ENCODE results near the gene HS6ST2.
A peak's percentile ranks its signal among the peaks of the same experiment; 100 is the strongest.

HS6ST2 gene

DNA sequence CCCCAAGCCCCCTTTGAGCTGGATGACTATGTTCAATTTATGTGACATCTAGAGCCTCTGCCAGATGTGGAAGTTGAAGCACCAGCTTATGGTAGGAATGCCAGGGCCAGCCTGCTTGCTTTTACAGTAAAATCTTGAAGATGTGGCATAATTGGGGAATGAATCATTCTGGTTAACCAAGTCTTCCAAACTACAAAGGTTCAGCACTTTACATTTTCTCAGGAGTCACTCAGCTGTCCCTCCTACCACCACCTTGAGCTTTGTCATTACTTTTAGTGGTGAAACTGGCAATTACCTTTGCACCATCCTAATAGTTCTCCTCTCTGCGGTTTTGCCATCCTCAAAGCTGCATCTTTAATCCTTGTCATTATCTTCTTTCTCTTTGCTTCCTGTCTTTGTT, 172.2 kb downstream of the HS6ST2 start:
- no peak for DNase-seq

DNA sequence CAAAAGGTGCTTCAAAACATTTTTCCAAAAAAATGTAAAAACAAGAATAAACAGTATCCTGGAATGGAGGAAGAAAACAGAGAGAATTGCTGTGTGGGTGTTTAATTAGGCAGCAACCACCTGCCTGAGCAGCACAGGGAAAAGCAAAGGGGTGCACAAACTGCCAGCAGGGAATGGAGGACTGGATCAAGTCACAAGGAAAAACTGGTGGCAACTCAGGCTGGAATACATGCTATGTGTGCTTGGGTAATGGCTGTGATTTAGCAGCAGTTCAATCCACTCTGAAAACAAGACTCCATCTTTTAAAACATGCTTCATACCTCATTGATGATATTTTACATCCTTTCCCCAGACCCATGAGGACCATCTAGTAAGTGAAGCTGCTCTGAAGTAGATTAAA, 179.5 kb downstream of the HS6ST2 start:
- DNase-seq = no peak

DNA sequence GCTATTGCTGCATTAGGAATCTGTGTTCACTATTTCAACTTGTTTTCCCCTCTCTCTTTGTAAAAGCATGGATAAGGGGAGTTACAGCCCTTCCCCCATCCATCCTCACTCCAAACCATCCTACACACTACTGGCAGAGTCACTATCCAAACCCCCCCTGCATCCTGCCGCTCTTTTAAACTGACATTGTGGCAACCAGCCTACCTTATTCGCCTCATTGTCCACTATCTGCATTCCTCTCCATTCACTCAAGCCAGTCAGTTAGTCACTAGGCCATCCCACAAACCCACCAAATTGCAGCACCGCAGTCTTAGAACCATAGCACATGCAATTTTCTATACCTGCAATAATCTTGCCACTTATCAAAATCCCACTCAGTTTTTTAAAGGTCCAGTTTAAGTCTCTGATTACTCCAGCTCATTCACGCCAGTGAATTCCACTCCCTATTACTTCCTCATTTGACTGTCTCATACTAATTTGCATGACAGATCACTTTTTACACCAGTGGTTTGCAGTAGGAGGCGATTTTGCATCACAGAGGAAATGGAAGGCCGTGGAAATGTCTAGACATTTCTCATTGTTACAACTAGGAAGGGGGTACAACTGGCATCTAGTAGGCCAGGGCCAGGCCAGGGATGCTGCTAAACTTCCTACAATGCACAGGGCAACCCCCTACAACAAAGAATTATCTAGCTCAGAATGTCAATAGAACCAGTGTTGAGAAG, 181.8 kb downstream of the HS6ST2 start:
- DNase-seq = no peak

DNA sequence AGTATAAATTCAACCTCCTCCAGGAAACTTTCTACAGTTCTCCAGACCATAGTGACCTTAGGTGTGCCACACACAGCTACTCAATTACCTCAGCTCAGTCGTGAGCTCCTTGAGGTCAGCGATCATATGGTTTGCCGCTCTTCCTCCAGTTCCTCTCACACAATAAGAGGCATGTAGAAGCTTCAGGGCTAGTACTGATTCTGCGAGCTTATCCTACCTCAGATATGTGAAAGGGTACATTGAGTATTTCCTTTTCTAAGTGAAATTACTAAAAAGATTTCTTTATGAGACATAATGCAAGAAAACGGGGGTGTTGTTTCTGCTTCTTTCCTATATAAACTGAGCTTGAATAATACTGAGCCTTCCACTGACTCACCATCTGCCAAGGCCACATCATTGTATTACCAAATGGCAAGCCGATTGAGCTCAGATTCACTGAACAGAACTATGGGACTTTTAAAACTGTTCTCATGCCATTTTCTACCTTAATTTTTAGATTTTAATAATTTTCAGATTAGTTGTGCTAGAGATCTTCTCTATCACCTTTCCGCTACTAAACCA, 183.1 kb downstream of the HS6ST2 start:
- no peak for DNase-seq

DNA sequence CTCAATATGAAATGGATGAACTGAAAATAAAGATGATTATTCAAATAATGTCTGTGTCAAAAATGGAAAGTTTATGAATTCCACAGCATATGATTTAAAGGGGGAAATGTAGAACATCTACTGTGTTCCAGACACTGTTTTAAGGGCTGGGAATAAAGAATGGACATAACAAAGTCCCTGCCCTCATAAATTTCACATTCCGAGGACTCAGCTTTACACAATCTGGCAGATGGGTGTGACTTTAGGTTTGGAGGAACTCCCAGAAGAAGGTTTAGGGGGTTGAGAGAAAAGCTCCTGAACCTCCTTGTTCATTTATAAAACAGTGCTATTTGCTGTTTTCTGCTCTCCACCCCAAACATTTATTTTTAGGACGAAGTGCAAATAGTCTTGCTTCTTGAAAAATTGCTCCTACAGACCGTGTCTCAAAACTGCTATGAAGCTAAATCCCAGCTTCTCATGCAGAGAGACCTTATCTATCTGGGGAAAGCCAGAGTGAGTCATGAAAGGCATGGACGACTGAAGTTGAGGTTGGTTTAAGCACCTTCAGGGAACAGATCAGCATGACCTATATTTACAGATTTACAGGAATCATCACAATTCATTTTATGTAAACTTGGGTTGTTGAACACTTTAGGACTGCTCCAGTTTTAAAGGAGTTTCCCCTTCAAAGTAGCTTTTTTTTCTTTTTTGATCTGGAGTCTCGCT, 184.3 kb downstream of the HS6ST2 start:
- DNase-seq = no peak

GRCh38 chrX:132769609-132770008, 188.8 kb downstream of the HS6ST2 start:
- no peak for DNase-seq

GRCh38 chrX:132766452-132766851, 192.0 kb downstream of the HS6ST2 start:
- DNase-seq = no peak

DNA sequence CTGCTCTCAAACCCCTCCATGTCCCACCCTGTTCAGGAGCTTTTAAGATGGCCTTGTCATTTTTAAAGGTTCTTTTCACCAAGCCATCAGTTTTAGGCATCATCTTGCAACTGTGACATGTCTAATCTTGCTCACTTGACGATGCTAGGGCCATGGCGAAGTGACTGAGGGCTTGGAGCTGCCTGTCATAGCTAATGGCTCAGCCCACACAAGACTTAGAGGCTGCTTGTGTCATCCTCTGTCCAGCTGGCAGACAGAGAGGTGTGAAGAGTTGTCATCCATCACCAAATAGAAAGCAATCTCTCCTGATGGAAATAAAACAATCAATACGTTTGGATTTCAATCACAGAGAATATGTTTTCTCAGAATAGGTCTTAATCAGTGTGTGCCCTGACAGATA, 194.9 kb downstream of the HS6ST2 start:
- DNase-seq = no peak

DNA sequence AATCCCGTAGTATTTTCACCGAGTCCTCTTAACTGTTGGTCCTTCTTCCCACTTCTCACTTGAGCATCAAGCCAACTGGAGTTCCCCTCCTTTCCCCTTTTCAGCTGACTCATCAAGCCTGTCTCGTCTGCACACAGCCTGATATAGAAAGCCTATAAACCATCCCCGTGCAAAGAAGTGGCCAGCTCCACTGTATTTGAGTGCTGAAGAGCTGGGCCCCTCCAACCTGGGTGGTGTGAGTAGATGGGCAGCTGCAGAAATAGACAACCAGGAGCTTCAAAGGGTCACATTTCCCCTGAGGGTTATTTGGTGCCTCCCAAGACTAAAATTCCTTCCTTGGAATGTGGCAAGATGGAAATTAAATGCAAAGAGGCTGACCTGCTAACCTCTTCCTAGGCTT, 199.7 kb downstream of the HS6ST2 start:
- DNase-seq = no peak

DNA sequence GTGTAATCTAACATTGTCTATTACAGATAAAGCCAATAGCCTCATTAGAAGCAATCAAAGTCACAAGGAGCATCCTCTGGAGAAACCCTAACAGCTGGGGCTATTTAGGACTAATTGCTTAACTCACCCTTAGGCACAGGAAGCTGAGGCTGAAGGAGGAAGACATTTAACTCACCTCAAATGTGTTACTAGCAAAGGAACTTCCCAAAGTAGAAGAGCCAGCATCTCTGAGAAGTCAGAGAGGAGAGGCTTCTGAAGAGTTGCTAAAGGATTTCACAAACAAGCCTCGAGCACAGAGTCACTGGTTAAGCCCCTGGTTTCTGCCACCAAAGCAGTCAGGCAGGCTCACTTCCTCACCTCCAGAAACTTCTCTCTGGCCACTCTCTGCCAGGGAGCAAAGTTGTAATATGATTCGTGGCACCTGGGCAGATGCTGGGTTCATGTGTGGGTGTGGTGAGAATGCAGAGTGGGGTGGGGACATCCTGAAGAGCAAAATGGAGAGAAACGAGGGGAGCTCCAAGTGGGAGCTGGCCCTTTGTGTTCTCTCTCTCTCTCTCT, 201.3 kb downstream of the HS6ST2 start:
- no peak for DNase-seq

DNA sequence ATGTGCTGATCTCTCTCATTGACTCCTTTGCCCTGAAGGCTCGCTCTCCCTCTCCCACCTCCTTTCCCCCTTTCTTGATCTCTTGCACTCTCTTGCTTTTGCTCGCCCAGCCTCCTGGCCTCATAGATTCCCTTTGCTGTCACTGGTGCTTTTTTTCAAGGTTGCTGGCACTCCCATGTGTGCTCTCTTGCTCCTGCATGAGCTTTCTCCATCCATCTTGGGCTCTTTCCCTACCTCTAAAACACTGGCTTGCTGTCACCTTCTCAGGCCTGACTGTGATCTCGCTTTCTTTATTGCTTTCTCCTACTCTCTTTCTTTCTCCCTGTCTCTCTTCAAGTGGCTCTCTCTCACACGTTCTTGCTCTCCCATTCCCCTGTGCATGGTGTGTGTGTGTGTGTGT, 202.0 kb downstream of the HS6ST2 start:
- DNase-seq = no peak

GRCh38 chrX:132751063-132751690, 207.3 kb downstream of the HS6ST2 start:
- peak in 2 of 3 experiments; percentile 6 to 34 for DNase-seq

GRCh38 chrX:132750331-132751062, 207.9 kb downstream of the HS6ST2 start:
- no peak for DNase-seq

GRCh38 chrX:132749406-132749805, 209.0 kb downstream of the HS6ST2 start:
- no peak for DNase-seq

- no peak for DNase-seq
Measured at GRCh38 chrX:132748909-132749308, 209.5 kb downstream of the HS6ST2 start.

GRCh38 chrX:132748268-132748667, 210.2 kb downstream of the HS6ST2 start:
- DNase-seq = no peak

DNA sequence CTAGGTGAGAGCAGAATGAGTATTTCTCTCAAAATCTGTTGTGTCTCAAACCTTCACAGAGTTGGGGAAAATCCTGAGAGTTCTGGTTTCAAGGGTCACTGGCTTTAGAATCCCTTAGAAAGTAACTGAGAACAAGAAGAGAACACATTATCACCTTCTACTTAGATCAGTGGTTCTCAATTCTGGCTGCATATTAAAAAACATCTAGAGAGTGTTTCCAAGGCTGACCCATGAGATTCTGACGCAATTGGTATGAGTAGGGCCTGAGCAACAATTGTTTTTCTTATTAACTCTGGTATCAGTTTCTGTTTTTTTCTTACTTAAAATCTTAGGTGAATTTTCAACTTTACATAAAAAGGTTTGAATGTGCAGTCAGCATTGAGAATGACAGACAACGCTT, 212.8 kb downstream of the HS6ST2 start:
- DNase-seq = no peak

DNA sequence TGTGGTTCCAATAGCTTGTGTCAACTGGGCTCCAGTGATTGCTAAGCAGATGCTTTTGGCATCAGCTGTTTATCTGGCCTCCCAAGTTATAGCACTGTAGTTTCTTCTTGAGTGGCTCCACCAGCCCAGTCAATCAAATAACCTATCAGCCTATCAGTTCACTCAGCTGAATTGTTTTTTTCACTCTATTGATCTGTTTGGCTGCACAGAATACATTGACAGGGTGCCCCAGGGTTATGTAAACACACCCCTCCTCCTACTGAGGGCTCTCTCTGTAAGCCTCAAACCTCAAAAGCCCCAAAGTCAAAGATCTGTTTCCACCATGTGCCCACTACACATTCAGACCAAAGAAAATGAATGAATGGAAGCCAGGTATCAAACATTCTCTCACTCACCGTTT, 214.0 kb downstream of the HS6ST2 start:
- DNase-seq = no peak

DNA sequence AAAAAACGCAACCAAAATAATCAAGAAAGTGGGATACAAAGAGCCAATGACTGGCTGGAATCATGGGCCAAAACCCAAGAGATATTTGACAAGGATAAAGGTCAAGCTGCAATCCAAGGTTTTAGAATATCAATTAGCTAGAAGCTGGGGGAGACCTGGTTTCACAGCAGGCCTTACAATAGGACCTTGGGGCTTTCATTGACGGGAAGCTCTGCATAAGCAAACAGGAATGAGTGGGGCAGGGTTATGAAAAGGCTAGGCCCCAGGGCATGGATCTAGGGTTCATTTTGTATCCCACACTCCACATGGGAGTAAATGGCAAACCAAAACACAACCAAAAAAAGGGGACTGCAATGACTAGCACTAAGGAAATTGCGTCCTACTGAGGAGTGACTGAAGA, 215.3 kb downstream of the HS6ST2 start:
- no peak for DNase-seq

DNA sequence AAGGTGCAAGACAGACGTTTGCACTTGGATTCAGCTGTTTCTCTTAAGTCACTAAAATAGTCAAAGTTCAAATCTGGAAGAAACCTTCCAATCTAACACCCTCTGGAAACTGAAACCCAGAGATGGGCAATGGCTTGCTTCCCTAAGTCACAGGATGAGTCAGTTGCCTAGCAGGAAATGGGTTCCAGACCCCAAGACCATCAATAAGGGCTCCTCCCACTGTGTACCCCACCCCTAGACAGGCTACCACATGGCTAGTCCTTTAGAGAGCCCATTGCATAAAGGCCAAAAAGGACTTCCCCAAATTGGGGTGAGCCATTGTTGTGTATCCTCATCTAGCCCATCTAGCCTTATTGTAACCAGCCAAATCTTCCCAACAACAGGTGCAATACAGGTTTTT, 216.2 kb downstream of the HS6ST2 start:
- no peak for DNase-seq

DNA sequence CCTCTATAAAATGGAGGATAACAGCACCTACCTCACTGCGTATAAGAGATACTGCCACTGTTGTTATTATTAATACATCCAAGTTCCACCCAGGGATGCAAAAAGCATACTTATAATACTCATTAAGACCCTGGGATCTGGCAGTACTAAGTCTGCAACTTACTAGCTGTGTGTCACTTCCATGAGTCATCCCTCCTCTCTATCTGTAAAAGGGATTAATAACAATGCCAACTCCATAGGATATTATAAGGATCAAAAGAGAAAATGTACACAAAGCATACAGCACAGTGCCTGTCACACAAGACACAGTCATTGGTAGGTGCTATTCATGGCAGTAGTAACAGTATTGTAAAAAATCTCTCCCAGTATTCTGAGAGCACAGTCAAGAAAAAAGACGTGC, 216.7 kb downstream of the HS6ST2 start:
- no peak for DNase-seq

- DNase-seq = peak in 2 of 3 experiments; percentile 27 to 32
Measured at GRCh38 chrX:132740316-132741123, 217.9 kb downstream of the HS6ST2 start.
